ENCODE data around the gene LENG8.
"Not testable (repeated sequence)": the region's sequence is repeated elsewhere in the genome, so short reads cannot be mapped to it uniquely, and the experiment has no call there.

LENG8 gene

GRCh38 chr19:54484451-54484850 is 35.5 kb downstream of the LENG8 start:
- Mint-ChIP-seq H3K4me3 (no peak overlapping the region), H3K27me3 (ENCODE audit: low read depth) (peaks cover 25% of the 10 kb centered on the region), H3K9me3 (no peaks in the 10 kb centered on the region), H3K36me3 (ENCODE audit: low read depth) (no peaks in the 10 kb centered on the region), H3K27ac (no peak overlapping the region), H3K4me1 (peaks cover 3% of the 10 kb centered on the region)
- no peak for TF ChIP-seq CTCF (IDR thresholded peaks at IDR 0.05; ENCODE audit: unreplicated experiment in 3 of 3)

- Mint-ChIP-seq H3K4me1 (peaks cover 3% of the 10 kb centered on the region), H3K36me3 (ENCODE audit: low read depth) (no peaks in the 10 kb centered on the region), H3K27ac (no peak overlapping the region), H3K27me3 (ENCODE audit: low read depth) (peaks cover 26% of the 10 kb centered on the region), H3K4me3 (no peak overlapping the region), H3K9me3 (no peaks in the 10 kb centered on the region)
- TF ChIP-seq CTCF (IDR thresholded peaks at IDR 0.05; ENCODE audit: unreplicated experiment in 3 of 3), result no peak
These were observed 36.9 kb downstream of the LENG8 start for GRCh38 chr19:54485851-54486250.

- no peak overlapping the region for H3K27ac Mint-ChIP-seq
- no peak overlapping the region for H3K4me3 Mint-ChIP-seq
- peaks cover 3% of the 10 kb centered on the region for H3K9me3 Mint-ChIP-seq
- no peaks in the 10 kb centered on the region for H3K36me3 Mint-ChIP-seq (ENCODE audit: low read depth)
- H3K27me3 Mint-ChIP-seq (ENCODE audit: low read depth), result peaks cover 37% of the 10 kb centered on the region
- no peaks in the 10 kb centered on the region for H3K4me1 Mint-ChIP-seq
- TF ChIP-seq CTCF (IDR thresholded peaks at IDR 0.05; ENCODE audit: unreplicated experiment in 3 of 3), result no peak
These were observed 40.3 kb downstream of the LENG8 start for GRCh38 chr19:54489341-54489740.

- Mint-ChIP-seq H3K27ac (no peak overlapping the region), H3K4me1 (no peaks in the 10 kb centered on the region), H3K4me3 (no peak overlapping the region), H3K27me3 (ENCODE audit: low read depth) (peaks cover 33% of the 10 kb centered on the region), H3K9me3 (peaks cover 3% of the 10 kb centered on the region), H3K36me3 (ENCODE audit: low read depth) (no peaks in the 10 kb centered on the region)
- no peak for TF ChIP-seq CTCF (IDR thresholded peaks at IDR 0.05; ENCODE audit: unreplicated experiment in 3 of 3)
These were observed 40.8 kb downstream of the LENG8 start for GRCh38 chr19:54489766-54490165.

GRCh38 chr19:54492568-54492967 is 43.6 kb downstream of the LENG8 start:
- Mint-ChIP-seq H3K36me3 (ENCODE audit: low read depth) (no peaks in the 10 kb centered on the region), H3K27me3 (ENCODE audit: low read depth) (peaks cover 23% of the 10 kb centered on the region), H3K9me3 (peaks cover 8% of the 10 kb centered on the region)

GRCh38 chr19:54493056-54493455 is 44.1 kb downstream of the LENG8 start:
- peaks cover 23% of the 10 kb centered on the region for H3K27me3 Mint-ChIP-seq (ENCODE audit: low read depth)
- not testable (repeated sequence) for H3K4me3 Mint-ChIP-seq; H3K36me3 Mint-ChIP-seq (ENCODE audit: low read depth)

More at GRCh38 chr19:54492568-54492967, 43.6 kb downstream of the LENG8 start:
- Mint-ChIP-seq H3K4me3 (no peak overlapping the region), H3K27ac (no peak overlapping the region), H3K4me1 (no peaks in the 10 kb centered on the region)
- TF ChIP-seq CTCF (IDR thresholded peaks at IDR 0.05; ENCODE audit: unreplicated experiment in 3 of 3), result no peak

More at GRCh38 chr19:54493056-54493455, 44.1 kb downstream of the LENG8 start:
- H3K27ac Mint-ChIP-seq, H3K9me3 Mint-ChIP-seq, H3K4me1 Mint-ChIP-seq: not testable (repeated sequence)
